Spleen (tissue), 3 donors: ENCODE data around the gene GALNT17.

ENCODE experiments used
- POLR2A ChIP-seq, 3 donors: fragments of 450-650 bp; IDR thresholded peaks; one replicate each; pipeline ENCODE4 v1.5.1; 2017; ENCODE audit warnings: antibody characterized with exemption in 3 of 3, mild to moderate bottlenecking in 1 of 3
- POLR2AphosphoS5 ChIP-seq, 3 donors: sonication (generic); formaldehyde crosslinking; IDR thresholded peaks; one replicate each; pipeline ENCODE4 v1.5.1; 2017; ENCODE audit warnings: antibody characterized with exemption in 3 of 3

DNA sequence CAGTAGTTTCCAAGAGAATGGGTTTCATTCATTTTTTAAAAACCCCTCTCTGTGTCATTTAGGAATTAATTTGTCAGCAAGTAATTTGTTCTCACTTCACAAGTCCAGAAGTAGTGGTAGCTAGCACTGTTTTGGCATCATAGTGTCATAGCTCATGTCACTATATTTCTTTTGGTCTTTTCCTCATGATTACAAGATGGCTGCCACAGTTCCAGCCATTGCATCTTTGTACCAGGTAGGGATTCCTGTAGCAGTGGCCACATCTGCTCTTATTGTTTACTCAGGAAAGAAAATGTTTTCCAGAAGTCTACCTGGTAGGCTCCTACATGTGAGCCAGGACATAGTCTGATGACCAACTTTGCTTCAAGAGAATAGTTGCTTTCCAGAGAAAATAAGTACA lies 16.2 kb downstream of the GALNT17 start:
- TF ChIP-seq POLR2AphosphoS5 (IDR thresholded peaks at IDR 0.05) (no peak), POLR2A (IDR thresholded peaks at IDR 0.05) (no peak)
